C4-2B (cell line): ENCODE data around the gene RIMBP2.

ENCODE experiments used
- CTCF ChIP-seq: fragments of 450-650 bp; conservative IDR thresholded peaks from 2 replicates; pipeline ENCODE4 v1.5.1; 2017; ENCODE audit warnings: mild to moderate bottlenecking
- ZFX ChIP-seq: fragments of 450-650 bp; IDR thresholded peaks from 2 replicates; pipeline ENCODE4 v1.6.1; 2017

- no peak for TF ChIP-seq CTCF
- TF ChIP-seq ZFX: no peak
Observed at GRCh38 chr12:130447655-130447965, 268.5 kb downstream of the RIMBP2 start.
